H9 (cell line): ENCODE data around the gene CARD8. TPM values are rescaled to one million over a fixed set of nuclear protein-coding genes. Genes with fewer than 3 reads are reported as not detected.

ENCODE experiments used
- DNase-seq: peaks from one replicate; pipeline ENCODE4 v3.0.0-alpha.2; 2017
- H2AFZ ChIP-seq: one replicate; pipeline ENCODE4 v1.6.1; 2013; ENCODE audit warnings: mild to moderate bottlenecking, low read length, control low read depth, moderate library complexity
- H2AK5ac ChIP-seq: 2 replicates; pipeline ENCODE4 v1.6.1; 2013; ENCODE audit warnings: low read length, control low read depth, mixed read lengths; ENCODE audit not compliant: insufficient read length
- H2BK120ac ChIP-seq: one replicate; pipeline ENCODE4 v1.6.1; 2013; ENCODE audit warnings: low read depth, mild to moderate bottlenecking, low read length, control low read depth, inconsistent platforms; ENCODE audit not compliant: poor library complexity, severe bottlenecking
- H2BK12ac ChIP-seq: 2 replicates; pipeline ENCODE4 v1.6.1; 2013; ENCODE audit warnings: low read length, control low read depth, mixed read lengths, low read depth; ENCODE audit not compliant: insufficient read length
- H2BK15ac ChIP-seq: 2 replicates; pipeline ENCODE4 v1.6.1; 2013; ENCODE audit warnings: low read depth, low read length, control low read depth
- H2BK20ac ChIP-seq: one replicate; pipeline ENCODE4 v1.6.1; 2013; ENCODE audit warnings: low read depth, mild to moderate bottlenecking, low read length, control low read depth, inconsistent platforms; ENCODE audit not compliant: poor library complexity, severe bottlenecking
- H2BK5ac ChIP-seq: 2 replicates; pipeline ENCODE4 v1.6.1; 2013; ENCODE audit warnings: low read length, control low read depth, mixed read lengths; ENCODE audit not compliant: insufficient read length
- H3K14ac ChIP-seq: 2 replicates; pipeline ENCODE4 v1.6.1; 2013; ENCODE audit warnings: low read length, control low read depth; ENCODE audit not compliant: insufficient read depth
- H3K18ac ChIP-seq: 2 replicates; pipeline ENCODE4 v1.6.1; 2013; ENCODE audit warnings: low read depth, mild to moderate bottlenecking, mixed read lengths, low read length, control low read depth; ENCODE audit not compliant: insufficient read length
- H3K23ac ChIP-seq: 2 replicates; pipeline ENCODE4 v1.6.1; 2013; ENCODE audit warnings: low read length, control low read depth, mixed read lengths, low read depth; ENCODE audit not compliant: insufficient read length
- H3K23me2 ChIP-seq: 2 replicates; pipeline ENCODE4 v1.6.1; 2013; ENCODE audit warnings: low read depth, mild to moderate bottlenecking, mixed read lengths, low read length, control low read depth; ENCODE audit not compliant: insufficient read length, poor library complexity, severe bottlenecking
- H3K27ac ChIP-seq: 2 replicates; pipeline ENCODE4 v1.5.1; 2013; ENCODE audit warnings: low read length, control low read depth, mixed read lengths, low read depth; ENCODE audit not compliant: insufficient read length
- H3K27me3 ChIP-seq: 2 replicates; pipeline ENCODE4 v1.6.1; 2013; ENCODE audit warnings: low read length, control low read depth, inconsistent platforms; ENCODE audit not compliant: insufficient read depth
- H3K4ac ChIP-seq: 2 replicates; pipeline ENCODE4 v1.6.1; 2013; ENCODE audit warnings: low read depth, mild to moderate bottlenecking, control low read depth, inconsistent platforms, low read length, moderate library complexity
- H3K4me1 ChIP-seq: 2 replicates; pipeline ENCODE4 v1.6.1; 2013; ENCODE audit warnings: low read length, control low read depth, inconsistent platforms; ENCODE audit not compliant: insufficient read depth
- H3K4me2 ChIP-seq: 2 replicates; pipeline ENCODE4 v1.6.1; 2013; ENCODE audit warnings: low read length, control low read depth, mixed read lengths; ENCODE audit not compliant: insufficient read length, insufficient read depth
- H3K56ac ChIP-seq: 2 replicates; pipeline ENCODE4 v1.6.1; 2013; ENCODE audit warnings: low read depth, mild to moderate bottlenecking, mixed read lengths, low read length, control low read depth; ENCODE audit not compliant: insufficient read length
- H3K79me1 ChIP-seq: 2 replicates; pipeline ENCODE4 v1.6.1; 2013; ENCODE audit warnings: low read depth, mild to moderate bottlenecking, moderate library complexity, low read length, control low read depth, inconsistent platforms; ENCODE audit not compliant: insufficient read depth, poor library complexity, severe bottlenecking
- H3K79me2 ChIP-seq: 2 replicates; pipeline ENCODE4 v1.6.1; 2013; ENCODE audit warnings: low read length, control low read depth, inconsistent platforms; ENCODE audit not compliant: insufficient read depth
- H3K9ac ChIP-seq: 2 replicates; pipeline ENCODE4 v1.6.1; 2013; ENCODE audit warnings: low read length, control low read depth, mixed read lengths; ENCODE audit not compliant: insufficient read length; ENCODE audit errors: extremely low read depth
- H3K9me3 ChIP-seq: one replicate; pipeline ENCODE4 v1.6.1; 2013; ENCODE audit warnings: low read depth, low read length, inconsistent platforms; ENCODE audit not compliant: control insufficient read depth
- H3T11ph ChIP-seq: one replicate; pipeline ENCODE4 v1.6.1; 2013; ENCODE audit warnings: mild to moderate bottlenecking, low read length, control low read depth, inconsistent platforms
- H4K20me1 ChIP-seq: one replicate; pipeline ENCODE4 v1.6.1; 2013; ENCODE audit not compliant: control insufficient read depth, insufficient read length, insufficient read depth
- H4K5ac ChIP-seq: 2 replicates; pipeline ENCODE4 v1.6.1; 2013; ENCODE audit warnings: low read depth, mild to moderate bottlenecking, mixed read lengths, low read length, control low read depth; ENCODE audit not compliant: insufficient read length
- H4K8ac ChIP-seq: replicated peaks from 2 replicates; pipeline ENCODE4 v1.6.1; 2013; ENCODE audit warnings: low read length, control low read depth, mixed read lengths, low read depth; ENCODE audit not compliant: insufficient read length
- H4K91ac ChIP-seq: 2 replicates; pipeline ENCODE4 v1.6.1; 2013; ENCODE audit warnings: low read depth, mild to moderate bottlenecking, moderate library complexity, mixed read lengths, low read length, control low read depth; ENCODE audit not compliant: insufficient read length
- H3K27ac Mint-ChIP-seq, 3 experiments: 2 replicates in 2 of 3; 3 replicates in 1 of 3; pipeline ENCODE4 v1.8.0; 2020 to 2021; ENCODE audit warnings: mixed read lengths in 3 of 3, mild to moderate bottlenecking in 1 of 3, moderate library complexity in 1 of 3
- H3K27me3 Mint-ChIP-seq: 2 replicates; pipeline ENCODE4 v1.8.0; 2021; ENCODE audit warnings: low read depth, mild to moderate bottlenecking, moderate library complexity, mixed read lengths
- H3K36me3 Mint-ChIP-seq, 3 experiments: 2 replicates in 2 of 3; 3 replicates in 1 of 3; pipeline ENCODE4 v1.8.0; 2020 to 2021; ENCODE audit warnings: low read depth in 3 of 3, mixed read lengths in 3 of 3; ENCODE audit not compliant: insufficient read depth in 1 of 3
- H3K4me1 Mint-ChIP-seq, 2 experiments: 2 replicates each; pipeline ENCODE4 v1.8.0; 2020; ENCODE audit warnings: mixed read lengths in 2 of 2
- H3K4me3 Mint-ChIP-seq, 2 experiments: 2 replicates in 1 of 2; 3 replicates in 1 of 2; pipeline ENCODE4 v1.8.0; 2020 to 2021; ENCODE audit warnings: mild to moderate bottlenecking in 2 of 2, mixed read lengths in 2 of 2, moderate library complexity in 1 of 2
- H3K9me3 Mint-ChIP-seq, 2 experiments: 2 replicates in 1 of 2; 3 replicates in 1 of 2; pipeline ENCODE4 v1.8.0; 2020; ENCODE audit warnings: mild to moderate bottlenecking in 2 of 2, mixed read lengths in 2 of 2, moderate library complexity in 1 of 2
- CTCF ChIP-seq: fragments of 200-600 bp; sonication (generic); conservative IDR thresholded peaks from 3 replicates; pipeline ENCODE4 v1.8.0; 2021; ENCODE audit warnings: antibody characterized with exemption, mild to moderate bottlenecking
- WGBS: extraction: QIAGEN DNeasy Blood & Tissue Kit; methylation state at CpG from one replicate; pipeline ENCODE4 v1.1.7; 2013; ENCODE audit warnings: missing lambda C conversion rate, low lambda C conversion rate, mixed read lengths; ENCODE audit not compliant: insufficient read length; ENCODE audit errors: extremely low coverage; 5-methylcytosine and 5-hydroxymethylcytosine counted together
- long read RNA-seq: library from polyadenylated mRNA; unstranded; transcript quantifications from one replicate; pipeline ENCODE4 v2.0.0, GENCODE V29; 2020
- total RNA-seq: library from RNA; stranded (reverse); gene quantifications from 2 replicates; pipeline ENCODE4 v1.2.1, GENCODE V29; 2021

Gene CARD8
- total RNA-seq, result 20.3 and 21.0 TPM in 2 replicates
- long read RNA-seq, partial matches to known transcripts, result 3 of 32 reads
- long read RNA-seq, other reads (novel, unspliced or antisense), result 27 of 32 reads

- no peak within 1 kb of the TSS for H3T11ph ChIP-seq
- no peak within 1 kb of the TSS; the same call in 1 of the 2 replicates for H2BK15ac ChIP-seq
- Mint-ChIP-seq H3K4me1 (peaks cover 7 to 9% of the 10 kb centered on the region in 2 experiments), H3K36me3 (peaks cover 11 to 26% (median 15%) of the 10 kb centered on the region in 3 experiments), H3K27ac (peak within 1 kb of the TSS; percentile 98 to 99 (median 98)), H3K27me3 (no peaks in the 10 kb centered on the region; the same call in 1 of the 2 replicates), H3K4me3 (peak within 1 kb of the TSS; percentile 90 to 96), H3K9me3 (peaks cover 14 to 15% of the 10 kb centered on the region in 2 experiments; a peak in 4 of 5 replicates)
- peak within 1 kb of the TSS; percentile 94 for H3K9ac ChIP-seq
- no peak within 1 kb of the TSS for H3K23ac ChIP-seq
- H2AFZ ChIP-seq, result peak within 1 kb of the TSS; percentile 100
- no peak within 1 kb of the TSS for H2BK5ac ChIP-seq
- H2BK20ac ChIP-seq, result no peak within 1 kb of the TSS
- H3K18ac ChIP-seq, result peak within 1 kb of the TSS; percentile 92
- H3K27ac ChIP-seq, result peak within 1 kb of the TSS; percentile 89
- H3K23me2 ChIP-seq, result no peaks in the 10 kb centered on the region
- no peak within 1 kb of the TSS for H2BK12ac ChIP-seq
- no peak within 1 kb of the TSS for H3K56ac ChIP-seq
- no peak within 1 kb of the TSS for H3K4ac ChIP-seq
- no peak within 1 kb of the TSS for H4K8ac ChIP-seq
- no peaks in the 10 kb centered on the region for H3K27me3 ChIP-seq
- no peak within 1 kb of the TSS for H2BK120ac ChIP-seq
- no peaks in the 10 kb centered on the region for H3K79me1 ChIP-seq
- H2AK5ac ChIP-seq, result no peak within 1 kb of the TSS
- no peaks in the 10 kb centered on the region for H3K79me2 ChIP-seq
- DNase-seq, result peak; percentile 86
- no CpG with 5 or more reads among the region's 15 CpGs for WGBS
- H4K20me1 ChIP-seq, result no peaks in the 10 kb centered on the region
- H4K5ac ChIP-seq, result peak within 1 kb of the TSS; percentile 44
- H3K14ac ChIP-seq, result peak within 1 kb of the TSS; percentile 80; the same call in 1 of the 2 replicates
- peak within 1 kb of the TSS; percentile 98 for H3K4me2 ChIP-seq
- H4K91ac ChIP-seq, result no peak within 1 kb of the TSS
- H3K9me3 ChIP-seq, result no peaks in the 10 kb centered on the region
- no peak; the same call in 2 of the 3 replicates for TF ChIP-seq CTCF
- H3K4me1 ChIP-seq, result no peaks in the 10 kb centered on the region
These were observed at the start of gene CARD8 for GRCh38 chr19:48255376-48256303. Gene CARD8, minus strand, starts transcription at chr19:48255912. Its CDS starts 14,892 bp downstream, at chr19:48241020.
